GM23338 (cell line): ENCODE results near the gene SLC16A7. TPM values are rescaled to one million over a fixed set of nuclear protein-coding genes. Genes with fewer than 3 reads are reported as not detected.

ENCODE experiments used
- ATAC-seq: fragments of 200-7000 bp; cut with Tn5 transposase; 3 replicates; pipeline ENCODE4 v1.9.1; 2020
- DNase-seq: peaks from one replicate; pipeline ENCODE4 v3.0.0-alpha.2; 2015; ENCODE audit warnings: low spot score
- H2AFZ ChIP-seq: fragments of 200-600 bp; sonication (generic); 2 replicates; pipeline ENCODE4 v1.8.0; 2016; ENCODE audit warnings: antibody characterized with exemption, mild to moderate bottlenecking, moderate library complexity
- H3F3A ChIP-seq: fragments of 200-600 bp; sonication (generic); replicated peaks from 2 replicates; pipeline ENCODE4 v1.8.0; 2017; ENCODE audit warnings: antibody characterized with exemption, mixed run types, low read depth
- H3K27ac ChIP-seq: fragments of 200-600 bp; sonication (generic); 2 replicates; pipeline ENCODE4 v1.6.1; 2016; ENCODE audit warnings: low read depth
- H3K27me3 ChIP-seq: fragments of 200-600 bp; sonication (generic); 2 replicates; pipeline ENCODE4 v1.8.0; 2016; ENCODE audit warnings: mild to moderate bottlenecking, mixed run types, moderate library complexity; ENCODE audit not compliant: insufficient read depth
- H3K36me3 ChIP-seq: fragments of 200-600 bp; sonication (generic); 2 replicates; pipeline ENCODE4 v1.8.0; 2016; ENCODE audit warnings: mild to moderate bottlenecking; ENCODE audit not compliant: insufficient read depth
- H3K4me1 ChIP-seq: fragments of 200-600 bp; sonication (generic); 2 replicates; pipeline ENCODE4 v1.8.0; 2016; ENCODE audit warnings: mild to moderate bottlenecking, moderate library complexity; ENCODE audit not compliant: insufficient read depth
- H3K4me2 ChIP-seq: fragments of 200-600 bp; sonication (generic); 2 replicates; pipeline ENCODE4 v1.7.1; 2017; ENCODE audit warnings: mixed run types
- H3K4me3 ChIP-seq: fragments of 200-600 bp; sonication (generic); 2 replicates; pipeline ENCODE4 v1.6.1; 2016; ENCODE audit warnings: mixed run types
- H3K79me2 ChIP-seq: fragments of 200-600 bp; sonication (generic); replicated peaks from 2 replicates; pipeline ENCODE4 v1.8.0; 2017; ENCODE audit warnings: mild to moderate bottlenecking; ENCODE audit not compliant: insufficient read depth
- H3K9me2 ChIP-seq: fragments of 200-600 bp; sonication (generic); 2 replicates; pipeline ENCODE4 v1.8.0; 2017; ENCODE audit not compliant: insufficient read depth
- H4K20me1 ChIP-seq: fragments of 200-600 bp; sonication (generic); replicated peaks from 2 replicates; pipeline ENCODE4 v1.8.0; 2017; ENCODE audit warnings: mild to moderate bottlenecking; ENCODE audit not compliant: insufficient read depth
- H3K27ac Mint-ChIP-seq: 2 replicates; pipeline ENCODE4 v1.8.0; 2020; ENCODE audit warnings: inconsistent platforms, mild to moderate bottlenecking, moderate library complexity, mixed read lengths
- H3K27me3 Mint-ChIP-seq: 3 replicates; pipeline ENCODE4 v1.8.0; 2022; ENCODE audit warnings: low read depth, mild to moderate bottlenecking, moderate library complexity, mixed read lengths, inconsistent platforms; ENCODE audit not compliant: insufficient read depth, poor library complexity
- H3K36me3 Mint-ChIP-seq: 3 replicates; pipeline ENCODE4 v1.8.0; 2021; ENCODE audit warnings: low read depth, mild to moderate bottlenecking, inconsistent platforms, moderate library complexity, mixed read lengths
- H3K4me1 Mint-ChIP-seq: 3 replicates; pipeline ENCODE4 v1.8.0; 2020; ENCODE audit warnings: mild to moderate bottlenecking, inconsistent platforms, mixed read lengths
- H3K4me3 Mint-ChIP-seq: 3 replicates; pipeline ENCODE4 v1.8.0; 2021; ENCODE audit warnings: moderate library complexity, mild to moderate bottlenecking, inconsistent platforms, mixed read lengths
- H3K9me3 Mint-ChIP-seq: 3 replicates; pipeline ENCODE4 v1.8.0; 2020; ENCODE audit warnings: moderate library complexity, mild to moderate bottlenecking, inconsistent platforms, mixed read lengths
- CREB1 ChIP-seq: fragments of 250-450 bp; sonication (Bioruptor Pico); IDR thresholded peaks from 2 replicates; pipeline ENCODE4 v1.5.0; 2020; ENCODE audit warnings: low read depth, mild to moderate bottlenecking, moderate library complexity
- EZH2 ChIP-seq: fragments of 200-600 bp; sonication (generic); IDR thresholded peaks from one replicate; pipeline ENCODE4 v1.8.0; 2017; ENCODE audit warnings: antibody characterized with exemption, mild to moderate bottlenecking, low read depth; ENCODE audit not compliant: unreplicated experiment
- JUNB ChIP-seq: IDR thresholded peaks from one replicate; pipeline ENCODE4 v1.6.1; 2016; ENCODE audit warnings: antibody characterized with exemption; ENCODE audit not compliant: unreplicated experiment
- NANOG ChIP-seq: IDR thresholded peaks from 2 replicates; pipeline ENCODE4 v1.6.1; 2016; ENCODE audit warnings: antibody characterized with exemption, borderline replicate concordance
- ZNF114 ChIP-seq: fragments of 250-450 bp; sonication (Bioruptor Pico); IDR thresholded peaks from 2 replicates; pipeline ENCODE4 v1.5.0; 2020; ENCODE audit warnings: mild to moderate bottlenecking, moderate library complexity
- ZNF331 ChIP-seq: fragments of 250-450 bp; sonication (Bioruptor Pico); IDR thresholded peaks from 2 replicates; pipeline ENCODE4 v1.5.0; 2020; ENCODE audit warnings: low read depth, mild to moderate bottlenecking, moderate library complexity
- polyA plus RNA-seq: library from polyadenylated mRNA; unstranded; fragments of >200 nt; fragmentation: Nextera tagmentation; extraction: Ambion mirVana; gene quantifications from 2 replicates; pipeline ENCODE4 v1.2.1, GENCODE V29; 2016
- total RNA-seq: library from RNA; depleted of rRNA; stranded (reverse); fragments of >200 nt; shearing (Covaris generic); gene quantifications from 2 replicates; pipeline ENCODE4 v1.2.3, GENCODE V29; 2014
- TF ChIP-seq, protein P1 (sequence below): IDR thresholded peaks from one replicate; pipeline ENCODE4 v1.6.1; 2018; ENCODE audit warnings: antibody characterized with exemption; ENCODE audit not compliant: unreplicated experiment
- TF ChIP-seq, protein P2 (sequence below): IDR thresholded peaks from 2 replicates; pipeline ENCODE4 v1.6.1; 2016; ENCODE audit warnings: antibody characterized with exemption
- TF ChIP-seq, protein P3 (sequence below), 2 experiments: fragments of 200-600 bp in 1 of 2; sonication (generic) in 1 of 2; conservative IDR thresholded peaks; 2 replicates each; pipeline versions ENCODE4 v1.5.1 to v1.6.1; 2016 to 2017; ENCODE audit warnings: antibody characterized with exemption in 2 of 2, low read depth in 2 of 2, mild to moderate bottlenecking in 2 of 2, moderate library complexity in 1 of 2

Gene SLC16A7
- total and polyA plus RNA-seq, 2 experiments from 2014 or later, result 2.8 to 4.3 TPM

GRCh38 chr12:59620326-59620725 is 24.5 kb downstream of the SLC16A7 start (continued):
- TF ChIP-seq ZNF114 (CRISPR knock-in tag) (no peak), EZH2 (no peak), CREB1 (CRISPR knock-in tag) (no peak), NANOG (no peak), ZNF331 (no peak)
- TF ChIP-seq, protein P1, sequence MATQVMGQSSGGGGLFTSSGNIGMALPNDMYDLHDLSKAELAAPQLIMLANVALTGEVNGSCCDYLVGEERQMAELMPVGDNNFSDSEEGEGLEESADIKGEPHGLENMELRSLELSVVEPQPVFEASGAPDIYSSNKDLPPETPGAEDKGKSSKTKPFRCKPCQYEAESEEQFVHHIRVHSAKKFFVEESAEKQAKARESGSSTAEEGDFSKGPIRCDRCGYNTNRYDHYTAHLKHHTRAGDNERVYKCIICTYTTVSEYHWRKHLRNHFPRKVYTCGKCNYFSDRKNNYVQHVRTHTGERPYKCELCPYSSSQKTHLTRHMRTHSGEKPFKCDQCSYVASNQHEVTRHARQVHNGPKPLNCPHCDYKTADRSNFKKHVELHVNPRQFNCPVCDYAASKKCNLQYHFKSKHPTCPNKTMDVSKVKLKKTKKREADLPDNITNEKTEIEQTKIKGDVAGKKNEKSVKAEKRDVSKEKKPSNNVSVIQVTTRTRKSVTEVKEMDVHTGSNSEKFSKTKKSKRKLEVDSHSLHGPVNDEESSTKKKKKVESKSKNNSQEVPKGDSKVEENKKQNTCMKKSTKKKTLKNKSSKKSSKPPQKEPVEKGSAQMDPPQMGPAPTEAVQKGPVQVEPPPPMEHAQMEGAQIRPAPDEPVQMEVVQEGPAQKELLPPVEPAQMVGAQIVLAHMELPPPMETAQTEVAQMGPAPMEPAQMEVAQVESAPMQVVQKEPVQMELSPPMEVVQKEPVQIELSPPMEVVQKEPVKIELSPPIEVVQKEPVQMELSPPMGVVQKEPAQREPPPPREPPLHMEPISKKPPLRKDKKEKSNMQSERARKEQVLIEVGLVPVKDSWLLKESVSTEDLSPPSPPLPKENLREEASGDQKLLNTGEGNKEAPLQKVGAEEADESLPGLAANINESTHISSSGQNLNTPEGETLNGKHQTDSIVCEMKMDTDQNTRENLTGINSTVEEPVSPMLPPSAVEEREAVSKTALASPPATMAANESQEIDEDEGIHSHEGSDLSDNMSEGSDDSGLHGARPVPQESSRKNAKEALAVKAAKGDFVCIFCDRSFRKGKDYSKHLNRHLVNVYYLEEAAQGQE, result no peak
- TF ChIP-seq, protein P2, sequence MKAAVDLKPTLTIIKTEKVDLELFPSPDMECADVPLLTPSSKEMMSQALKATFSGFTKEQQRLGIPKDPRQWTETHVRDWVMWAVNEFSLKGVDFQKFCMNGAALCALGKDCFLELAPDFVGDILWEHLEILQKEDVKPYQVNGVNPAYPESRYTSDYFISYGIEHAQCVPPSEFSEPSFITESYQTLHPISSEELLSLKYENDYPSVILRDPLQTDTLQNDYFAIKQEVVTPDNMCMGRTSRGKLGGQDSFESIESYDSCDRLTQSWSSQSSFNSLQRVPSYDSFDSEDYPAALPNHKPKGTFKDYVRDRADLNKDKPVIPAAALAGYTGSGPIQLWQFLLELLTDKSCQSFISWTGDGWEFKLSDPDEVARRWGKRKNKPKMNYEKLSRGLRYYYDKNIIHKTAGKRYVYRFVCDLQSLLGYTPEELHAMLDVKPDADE, result no peak

DNA sequence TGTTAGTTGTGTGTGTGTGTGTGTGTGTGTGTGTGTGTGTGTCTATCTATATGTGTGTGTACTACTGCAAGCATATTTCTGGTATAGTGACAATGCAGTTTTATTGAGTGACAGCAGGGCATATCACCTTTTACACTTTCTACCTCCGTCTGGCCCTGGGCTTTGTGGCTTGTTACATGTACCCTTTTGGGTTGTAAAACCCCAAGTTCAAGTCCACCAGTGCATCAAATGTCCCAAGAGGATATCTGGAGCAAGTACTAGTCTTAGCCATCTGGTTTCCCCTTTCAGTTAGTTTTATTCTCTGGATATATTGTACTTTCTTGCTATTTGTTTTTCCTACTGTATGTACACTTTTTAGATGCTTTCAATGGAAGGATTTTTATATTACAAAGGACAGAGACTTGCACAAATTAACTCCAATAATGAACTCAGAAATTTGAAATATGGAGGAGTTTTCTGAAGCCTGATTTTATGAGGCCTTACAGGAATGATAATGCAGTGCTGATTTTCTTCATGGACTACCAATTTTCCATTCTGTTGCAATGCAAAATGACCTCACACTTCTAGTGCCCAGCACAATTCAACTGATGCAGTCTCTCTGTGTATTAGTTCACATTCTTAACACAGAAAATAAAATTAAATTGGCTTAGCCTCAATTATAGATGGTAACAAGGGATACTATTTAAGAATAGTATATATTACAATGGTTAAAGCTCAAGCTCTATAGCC is 29.1 kb downstream of the SLC16A7 start:
- ATAC-seq (no peak), DNase-seq (no peak)
- H3K4me2 ChIP-seq, result no peak overlapping the region
- no peaks in the 10 kb centered on the region for H3K27me3 ChIP-seq
- Mint-ChIP-seq H3K27me3 (no peaks in the 10 kb centered on the region), H3K9me3 (no peaks in the 10 kb centered on the region), H3K4me3 (no peak overlapping the region), H3K27ac (peak overlapping the region; percentile 4; the same call in 1 of the 2 replicates), H3K36me3 (no peaks in the 10 kb centered on the region), H3K4me1 (peaks cover 2% of the 10 kb centered on the region; the same call in 1 of the 3 replicates)
- H4K20me1 ChIP-seq, result no peaks in the 10 kb centered on the region
- no peak for TF ChIP-seq JUNB
- TF ChIP-seq ZNF331, result no peak
- no peak for TF ChIP-seq NANOG
- no peaks in the 10 kb centered on the region for H3K9me2 ChIP-seq
- no peaks in the 10 kb centered on the region for H3F3A ChIP-seq
- no peaks in the 10 kb centered on the region for H3K4me1 ChIP-seq
- H3K36me3 ChIP-seq, result no peaks in the 10 kb centered on the region
- H3K79me2 ChIP-seq, result no peaks in the 10 kb centered on the region
- no peak overlapping the region for H2AFZ ChIP-seq
- no peak overlapping the region for H3K4me3 ChIP-seq
- H3K27ac ChIP-seq, result no peak overlapping the region

DNA sequence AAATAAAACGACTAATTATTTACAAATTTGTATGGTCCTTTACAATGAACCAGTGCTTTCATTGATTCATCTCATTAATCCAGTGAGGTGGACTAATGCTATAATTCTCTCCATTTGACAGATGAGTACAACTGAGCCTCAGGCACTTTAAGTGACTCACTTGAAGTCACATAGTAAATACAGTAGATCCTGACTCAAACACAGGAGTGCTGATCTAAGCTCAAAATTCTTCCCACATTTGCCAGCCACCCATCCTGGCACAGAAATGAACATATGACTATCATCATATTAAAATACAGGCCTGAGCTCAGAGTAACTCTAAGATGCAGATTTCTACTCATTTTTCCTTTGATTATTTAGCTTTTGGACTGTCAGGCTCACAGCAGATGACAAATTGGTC is 30.6 kb downstream of the SLC16A7 start:
- no peaks in the 10 kb centered on the region for H3K9me2 ChIP-seq
- H3K79me2 ChIP-seq, result no peaks in the 10 kb centered on the region
- no peak overlapping the region for H2AFZ ChIP-seq
- DNase-seq, result no peak
- H3K27ac ChIP-seq, result no peak overlapping the region
- no peaks in the 10 kb centered on the region for H3K27me3 ChIP-seq
- no peaks in the 10 kb centered on the region for H4K20me1 ChIP-seq
- H3K4me3 Mint-ChIP-seq, result no peak overlapping the region
- no peaks in the 10 kb centered on the region for H3K4me1 ChIP-seq
- ATAC-seq, result no peak
- H3F3A ChIP-seq, result no peaks in the 10 kb centered on the region
- no peak overlapping the region; the same call in 1 of the 2 replicates for H3K27ac Mint-ChIP-seq
- TF ChIP-seq NANOG (no peak), JUNB (no peak), EZH2 (no peak)
- TF ChIP-seq, protein P3, sequence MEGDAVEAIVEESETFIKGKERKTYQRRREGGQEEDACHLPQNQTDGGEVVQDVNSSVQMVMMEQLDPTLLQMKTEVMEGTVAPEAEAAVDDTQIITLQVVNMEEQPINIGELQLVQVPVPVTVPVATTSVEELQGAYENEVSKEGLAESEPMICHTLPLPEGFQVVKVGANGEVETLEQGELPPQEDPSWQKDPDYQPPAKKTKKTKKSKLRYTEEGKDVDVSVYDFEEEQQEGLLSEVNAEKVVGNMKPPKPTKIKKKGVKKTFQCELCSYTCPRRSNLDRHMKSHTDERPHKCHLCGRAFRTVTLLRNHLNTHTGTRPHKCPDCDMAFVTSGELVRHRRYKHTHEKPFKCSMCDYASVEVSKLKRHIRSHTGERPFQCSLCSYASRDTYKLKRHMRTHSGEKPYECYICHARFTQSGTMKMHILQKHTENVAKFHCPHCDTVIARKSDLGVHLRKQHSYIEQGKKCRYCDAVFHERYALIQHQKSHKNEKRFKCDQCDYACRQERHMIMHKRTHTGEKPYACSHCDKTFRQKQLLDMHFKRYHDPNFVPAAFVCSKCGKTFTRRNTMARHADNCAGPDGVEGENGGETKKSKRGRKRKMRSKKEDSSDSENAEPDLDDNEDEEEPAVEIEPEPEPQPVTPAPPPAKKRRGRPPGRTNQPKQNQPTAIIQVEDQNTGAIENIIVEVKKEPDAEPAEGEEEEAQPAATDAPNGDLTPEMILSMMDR (conservative IDR thresholded peaks at IDR 0.05; ENCODE audit: low read depth in 2 of 2), result no peak
- no peaks in the 10 kb centered on the region for H3K36me3 ChIP-seq
- peaks cover 2% of the 10 kb centered on the region; the same call in 1 of the 3 replicates for H3K4me1 Mint-ChIP-seq
- H3K4me2 ChIP-seq, result no peak overlapping the region
- H3K27me3 Mint-ChIP-seq, result no peaks in the 10 kb centered on the region
- H3K36me3 Mint-ChIP-seq, result no peaks in the 10 kb centered on the region
- H3K4me3 ChIP-seq, result no peak overlapping the region
- H3K9me3 Mint-ChIP-seq, result no peaks in the 10 kb centered on the region
